ENCODE measurements around the gene TM6SF1. TPM values are rescaled to one million over a fixed set of nuclear protein-coding genes. Genes with fewer than 3 reads are reported as not detected.

TM6SF1 gene
- total RNA-seq, 1 experiment from 2014 or later, result not detected

GRCh38 chr15:83062768-83063180 lies 44.7 kb upstream of the TM6SF1 start:
- BruUV-seq (replicated peaks), result no TSS peak
- Mint-ChIP-seq H3K27me3 (ENCODE audit: insufficient read depth, unreplicated experiment) (no peaks in the 10 kb centered on the region), H3K9me3 (ENCODE audit: unreplicated experiment) (no peaks in the 10 kb centered on the region), H3K4me1 (ENCODE audit: low read depth, unreplicated experiment) (peaks cover 10% of the 10 kb centered on the region), H3K4me3 (ENCODE audit: unreplicated experiment) (no peak overlapping the region), H3K36me3 (ENCODE audit: insufficient read depth, unreplicated experiment) (peaks cover 10% of the 10 kb centered on the region), H3K27ac (ENCODE audit: unreplicated experiment) (no peak overlapping the region)
- ChIA-PET CTCF (no interaction called here), POLR2A (no interaction called here)
- TF ChIP-seq CTCF (IDR thresholded peaks at IDR 0.05; ENCODE audit: insufficient read depth in 1 of 2, low read depth in 1 of 2, low read length in 1 of 2, severe bottlenecking in 1 of 2, unreplicated experiment in 1 of 2), result no peak
- Histone ChIP-seq H3K4me1 (peaks cover 39% of the 10 kb centered on the region), H3K36me3 (ENCODE audit: control insufficient read depth, insufficient read depth, low read length) (no peaks in the 10 kb centered on the region; the same call in 1 of the 2 replicates), H3K27me3 (replicated peaks; ENCODE audit: control insufficient read depth, insufficient read depth, low read length) (no peaks in the 10 kb centered on the region), H3K4me3 (ENCODE audit: low read depth, low read length) (no peak overlapping the region), H3K9me3 (no peaks in the 10 kb centered on the region)
- intact Hi-C loops (cut with micrococcal nuclease; ENCODE audit: unreplicated experiment), result no loop called here
- DNase-seq, result no peak

- BruUV-seq (replicated peaks), result no TSS peak
- intact Hi-C loops (cut with micrococcal nuclease; ENCODE audit: unreplicated experiment), result no loop called here
- no peak for TF ChIP-seq CTCF (IDR thresholded peaks at IDR 0.05; ENCODE audit: insufficient read depth in 1 of 2, low read depth in 1 of 2, low read length in 1 of 2, severe bottlenecking in 1 of 2, unreplicated experiment in 1 of 2)
- H3K36me3 ChIP-seq (ENCODE audit: control insufficient read depth, insufficient read depth, low read length), result no peaks in the 10 kb centered on the region; the same call in 1 of the 2 replicates
- Mint-ChIP-seq H3K9me3 (ENCODE audit: unreplicated experiment) (no peaks in the 10 kb centered on the region), H3K27me3 (ENCODE audit: insufficient read depth, unreplicated experiment) (no peaks in the 10 kb centered on the region), H3K4me3 (ENCODE audit: unreplicated experiment) (no peak overlapping the region), H3K4me1 (ENCODE audit: low read depth, unreplicated experiment) (peaks cover 10% of the 10 kb centered on the region), H3K27ac (ENCODE audit: unreplicated experiment) (no peak overlapping the region), H3K36me3 (ENCODE audit: insufficient read depth, unreplicated experiment) (peaks cover 7% of the 10 kb centered on the region)
- POLR2A ChIA-PET, result no interaction called here
- H3K9me3 ChIP-seq, result no peaks in the 10 kb centered on the region
- CTCF ChIA-PET, result no interaction called here
- DNase-seq, result no peak
- H3K4me3 ChIP-seq (ENCODE audit: low read depth, low read length), result no peak overlapping the region
- H3K4me1 ChIP-seq, result peaks cover 39% of the 10 kb centered on the region
- no peaks in the 10 kb centered on the region for H3K27me3 ChIP-seq (replicated peaks; ENCODE audit: control insufficient read depth, insufficient read depth, low read length)
Observed at GRCh38 chr15:83063551-83063950, 43.9 kb upstream of the TM6SF1 start.

- TF ChIP-seq CTCF (IDR thresholded peaks at IDR 0.05; ENCODE audit: insufficient read depth in 1 of 2, low read depth in 1 of 2, low read length in 1 of 2, severe bottlenecking in 1 of 2, unreplicated experiment in 1 of 2), result no peak
- Mint-ChIP-seq H3K4me1 (ENCODE audit: low read depth, unreplicated experiment) (peaks cover 10% of the 10 kb centered on the region), H3K9me3 (ENCODE audit: unreplicated experiment) (no peaks in the 10 kb centered on the region), H3K4me3 (ENCODE audit: unreplicated experiment) (peak overlapping the region; percentile 75), H3K27ac (ENCODE audit: unreplicated experiment) (peak overlapping the region; percentile 21), H3K27me3 (ENCODE audit: insufficient read depth, unreplicated experiment) (no peaks in the 10 kb centered on the region), H3K36me3 (ENCODE audit: insufficient read depth, unreplicated experiment) (peaks cover 15% of the 10 kb centered on the region)
- ChIA-PET POLR2A (no interaction called here), CTCF (no interaction called here)
- intact Hi-C loops (cut with micrococcal nuclease; ENCODE audit: unreplicated experiment), result loop anchor here (5.0 kb wide), 1 partner anchor 53 kb away; the partner anchor contains the start of gene C15orf40
- no TSS peak for BruUV-seq (replicated peaks)
- DNase-seq, result no peak
- H3K4me3 ChIP-seq (ENCODE audit: low read depth, low read length), result peak overlapping the region; percentile 81
- no peaks in the 10 kb centered on the region for H3K27me3 ChIP-seq (replicated peaks; ENCODE audit: control insufficient read depth, insufficient read depth, low read length)
- H3K4me1 ChIP-seq, result peaks cover 39% of the 10 kb centered on the region
- H3K36me3 ChIP-seq (ENCODE audit: control insufficient read depth, insufficient read depth, low read length), result no peaks in the 10 kb centered on the region; the same call in 1 of the 2 replicates
- no peaks in the 10 kb centered on the region for H3K9me3 ChIP-seq
Observed at GRCh38 chr15:83064859-83065258, 42.6 kb upstream of the TM6SF1 start.
